Limb (tissue), 2 donors: Measurements from ENCODE around the gene TMPRSS11A.

ENCODE experiments used
- DNase-seq, 2 donors: peaks; one replicate each; pipeline ENCODE4 v3.0.0-alpha.2; 2016; ENCODE audit errors: extremely low spot score in 2 of 2

TMPRSS11A gene

DNA sequence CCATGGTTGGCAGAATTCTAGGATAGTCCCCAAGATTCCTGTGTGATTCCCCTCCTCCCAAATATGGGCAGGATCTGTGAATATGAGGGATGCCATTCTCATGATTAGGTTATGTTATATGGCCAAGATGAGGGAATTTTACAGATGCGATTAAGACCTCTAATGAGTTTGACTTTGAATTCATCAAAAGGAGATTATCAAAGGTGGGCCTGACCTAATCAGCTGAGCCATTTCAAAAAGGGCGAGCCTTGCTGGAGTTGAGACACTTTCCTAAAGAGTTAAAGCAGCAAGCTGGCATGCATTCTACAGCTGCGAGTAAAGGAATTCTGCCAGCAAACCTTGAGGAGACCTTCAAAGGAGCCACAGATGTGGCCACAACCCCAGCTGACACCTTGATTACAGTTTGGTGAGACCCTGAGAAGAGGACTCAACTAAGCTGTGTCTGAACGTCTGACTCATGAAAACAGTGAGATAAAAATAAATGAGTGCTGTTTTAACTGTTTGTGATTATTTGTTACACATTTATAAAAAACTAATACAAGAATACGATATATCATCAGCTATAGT is 47.8 kb downstream of the TMPRSS11A start:
- DNase-seq = no peak

DNA sequence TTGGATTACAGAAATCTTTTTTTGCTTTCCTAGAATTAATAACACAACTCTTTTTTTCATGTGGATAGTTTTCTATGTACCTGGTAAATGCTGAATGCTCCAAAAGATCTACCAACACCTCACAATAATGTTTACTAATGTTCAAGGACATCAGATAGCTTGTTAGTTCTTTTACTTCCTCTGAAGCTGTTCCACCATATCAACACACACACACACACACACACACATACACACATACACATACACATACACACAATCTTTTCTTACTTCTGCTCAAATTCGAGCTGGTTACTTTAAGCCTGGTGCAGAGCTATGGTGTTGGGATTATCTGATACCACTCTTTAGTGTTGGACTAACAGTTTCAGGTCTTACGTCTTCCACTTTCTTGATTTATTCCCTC is 51.2 kb downstream of the TMPRSS11A start:
- no peak for DNase-seq

DNA sequence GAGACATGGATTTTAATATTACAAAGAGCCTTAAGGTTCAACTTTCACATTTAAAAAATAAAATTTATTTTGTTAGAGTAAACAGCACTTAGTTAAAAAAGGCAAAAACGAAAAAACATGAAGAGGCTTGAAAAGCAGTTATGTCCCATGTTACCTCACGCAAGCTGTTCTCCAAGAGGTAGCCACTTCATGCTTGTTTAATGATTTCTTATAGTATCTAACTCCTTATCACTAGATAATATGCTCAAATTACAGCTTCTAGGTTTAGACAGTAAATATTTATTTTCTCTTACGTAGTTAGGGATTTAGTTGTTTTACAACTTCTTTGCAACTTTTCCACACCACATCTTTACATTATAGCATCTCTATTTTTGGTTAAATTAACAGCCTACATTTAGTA is 51.7 kb downstream of the TMPRSS11A start:
- DNase-seq = no peak

- no peak for DNase-seq
These were observed 52.2 kb downstream of the TMPRSS11A start for GRCh38 chr4:67911141-67911540.

DNA sequence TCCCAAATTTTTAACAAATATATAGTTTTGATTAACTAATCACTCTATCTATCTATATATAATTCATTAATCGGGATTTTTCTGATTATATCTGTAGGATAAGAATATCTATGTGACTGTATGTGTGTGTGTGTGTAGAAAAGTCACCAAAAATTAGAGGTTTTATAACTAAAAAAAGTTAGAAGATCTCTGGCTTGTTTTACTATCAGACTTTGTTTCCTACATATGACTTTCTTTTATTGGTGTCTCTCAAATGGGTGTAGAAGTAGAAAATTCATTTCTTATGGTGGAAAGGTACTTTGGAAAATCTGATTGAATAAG is 52.7 kb downstream of the TMPRSS11A start:
- no peak for DNase-seq

- DNase-seq = no peak
These were observed 53.2 kb downstream of the TMPRSS11A start for GRCh38 chr4:67909905-67910584.

GRCh38 chr4:67907650-67908049 is 55.6 kb downstream of the TMPRSS11A start:
- DNase-seq = no peak

DNA sequence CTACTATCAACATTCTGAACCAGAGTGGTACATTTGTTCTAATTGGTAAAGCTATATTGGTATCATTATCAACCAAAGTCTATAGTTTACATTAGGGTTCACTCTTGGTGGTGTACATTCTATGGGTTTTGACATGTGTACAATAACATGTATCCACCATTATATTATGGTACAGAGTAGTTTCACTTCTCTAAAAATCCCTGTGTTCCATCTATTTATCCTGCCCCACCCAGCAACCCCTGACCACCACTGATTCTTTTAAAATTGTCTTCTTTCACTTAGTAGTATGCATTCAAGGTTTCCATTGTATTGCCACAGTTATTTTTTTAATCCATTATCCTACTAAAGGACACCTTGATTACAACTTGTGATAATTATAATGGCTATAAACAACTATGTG is 64.2 kb downstream of the TMPRSS11A start:
- DNase-seq = no peak

- no peak for DNase-seq
These were observed 65.6 kb downstream of the TMPRSS11A start for GRCh38 chr4:67897686-67898085.

- DNase-seq = no peak
These were observed 66.8 kb downstream of the TMPRSS11A start for GRCh38 chr4:67896421-67897065.

- no peak for DNase-seq
These were observed 68.6 kb downstream of the TMPRSS11A start for GRCh38 chr4:67894659-67895058.

DNA sequence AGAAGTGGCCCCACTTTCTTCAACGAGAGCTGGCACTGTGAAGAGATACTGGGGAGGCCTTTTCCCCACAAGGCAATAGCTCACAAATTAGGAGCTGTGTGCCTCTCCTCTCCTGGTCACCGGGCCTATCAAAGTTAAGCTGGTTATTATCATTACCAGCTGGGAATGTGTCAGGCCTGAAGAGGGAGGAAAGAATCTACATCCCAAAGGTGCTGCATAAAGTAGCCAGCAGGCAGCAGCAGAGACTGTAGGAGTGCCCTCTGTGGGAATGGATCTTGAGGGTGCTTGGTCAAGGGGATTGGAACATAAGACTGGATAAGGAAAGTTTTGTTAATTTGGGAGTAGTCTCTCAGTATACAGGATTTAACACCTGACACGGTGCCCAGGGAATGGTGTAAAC is 70.4 kb downstream of the TMPRSS11A start:
- DNase-seq = no peak

- no peak for DNase-seq
These were observed 71.0 kb downstream of the TMPRSS11A start for GRCh38 chr4:67892253-67892652.

- DNase-seq = no peak
These were observed 71.6 kb downstream of the TMPRSS11A start for GRCh38 chr4:67891645-67892044.

GRCh38 chr4:67886281-67886680 is 77.0 kb downstream of the TMPRSS11A start:
- DNase-seq = no peak

DNA sequence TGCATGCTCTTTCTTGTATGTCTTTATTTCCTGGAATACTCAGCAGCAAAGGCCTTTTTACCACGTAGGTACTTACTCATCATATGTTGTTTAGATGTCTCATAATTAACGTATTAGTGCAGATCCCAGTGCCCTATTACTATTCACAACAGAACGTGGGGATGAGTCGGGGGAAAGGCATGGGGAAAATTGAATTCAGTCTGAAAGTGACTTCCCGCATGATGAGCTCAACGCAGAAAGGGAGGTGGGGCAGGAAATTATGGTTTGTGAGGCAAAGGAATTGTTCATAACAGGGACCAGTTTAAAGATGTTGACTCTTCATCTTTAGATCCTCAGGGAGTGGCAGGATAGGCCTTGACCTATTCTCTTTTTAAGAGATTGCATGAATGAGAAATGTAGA is 77.5 kb downstream of the TMPRSS11A start:
- no peak for DNase-seq

DNA sequence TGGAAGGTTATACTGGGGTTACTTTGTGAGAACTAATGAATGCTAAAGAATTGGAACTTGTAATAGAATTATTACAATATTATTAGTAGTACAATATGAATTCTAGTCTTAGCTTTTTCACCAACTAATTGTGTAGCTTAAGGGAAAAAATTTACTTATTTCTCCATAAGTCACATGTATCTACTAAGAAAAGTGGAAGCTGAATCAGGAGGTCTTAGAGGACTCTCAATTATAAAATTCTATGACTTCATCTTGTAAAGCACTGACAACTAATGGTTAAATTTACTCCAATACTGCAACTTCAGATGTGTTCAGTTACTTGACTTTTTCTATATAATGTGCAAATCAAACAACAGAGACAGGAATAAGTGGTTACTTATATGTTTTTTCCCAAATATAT is 78.6 kb downstream of the TMPRSS11A start:
- no peak for DNase-seq

DNA sequence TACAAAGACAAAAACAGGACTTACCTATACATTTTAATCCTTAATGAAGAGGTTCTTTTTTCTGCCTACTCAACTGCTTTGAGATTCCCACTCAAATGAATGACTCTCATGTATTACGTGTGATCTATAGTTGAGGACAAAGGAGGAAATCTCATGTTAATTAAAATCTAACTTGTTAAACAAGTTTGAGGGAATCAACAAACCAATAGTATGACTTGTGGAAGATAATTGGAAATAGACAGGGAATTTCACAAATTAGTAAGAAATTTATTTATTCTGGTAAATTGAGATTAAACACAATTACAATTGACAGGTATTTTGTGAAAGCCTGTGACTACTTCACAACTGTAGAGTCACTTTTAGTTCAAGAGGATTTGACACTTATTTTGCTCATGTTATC is 79.4 kb downstream of the TMPRSS11A start, which contains the start of gene TMPRSS11D:
Gene TMPRSS11D (minus strand): TSS at position 101 of the 400 bp plus-strand sequence. CDS start 69 bp downstream, at position 32.
- DNase-seq = no peak

- no peak for DNase-seq
These were observed 79.8 kb downstream of the TMPRSS11A start for GRCh38 chr4:67883458-67883857.

GRCh38 chr4:67880866-67881610 is 82.3 kb downstream of the TMPRSS11A start:
- peak in 1 of 2 donors; percentile 66 for DNase-seq

- DNase-seq = no peak
These were observed 83.8 kb downstream of the TMPRSS11A start for GRCh38 chr4:67879486-67879885.

- DNase-seq = no peak
These were observed 86.2 kb downstream of the TMPRSS11A start for GRCh38 chr4:67877086-67877485.
